Fibroblast of skin of right biceps (primary cell): ENCODE measurements around the gene CCL16.
A peak's percentile ranks its signal among the peaks of the same experiment; 100 is the strongest.

Source experiments
- DNase-seq: peaks from one replicate; pipeline ENCODE4 v3.0.0-alpha.2; 2013

The CCL16 gene

GRCh38 chr17:35934760-35935159 is 46.5 kb downstream of the CCL16 start:
- no peak for DNase-seq

DNA sequence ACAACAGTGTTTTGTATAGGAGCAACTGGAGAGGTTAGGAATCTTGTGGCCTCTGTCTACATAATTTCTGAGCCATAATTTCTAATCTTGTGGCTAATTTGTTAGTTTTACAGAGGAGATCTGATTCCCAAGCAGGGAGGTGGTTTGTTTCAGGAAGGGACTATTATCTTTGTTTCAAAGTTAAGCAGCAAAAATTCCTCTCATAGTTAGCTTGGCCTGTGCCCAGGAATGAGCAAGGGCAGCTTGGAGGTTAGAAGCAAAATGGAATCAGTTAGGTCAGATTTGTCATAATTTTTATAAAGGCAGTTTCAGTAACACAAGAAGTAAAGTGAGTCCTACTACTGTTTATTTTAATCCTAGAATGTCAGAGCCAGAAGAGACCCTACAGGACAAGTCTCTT is 48.7 kb downstream of the CCL16 start:
- peak; percentile 41 for DNase-seq

GRCh38 chr17:35931794-35932425 is 49.4 kb downstream of the CCL16 start:
- DNase-seq = peak; percentile 27

DNA sequence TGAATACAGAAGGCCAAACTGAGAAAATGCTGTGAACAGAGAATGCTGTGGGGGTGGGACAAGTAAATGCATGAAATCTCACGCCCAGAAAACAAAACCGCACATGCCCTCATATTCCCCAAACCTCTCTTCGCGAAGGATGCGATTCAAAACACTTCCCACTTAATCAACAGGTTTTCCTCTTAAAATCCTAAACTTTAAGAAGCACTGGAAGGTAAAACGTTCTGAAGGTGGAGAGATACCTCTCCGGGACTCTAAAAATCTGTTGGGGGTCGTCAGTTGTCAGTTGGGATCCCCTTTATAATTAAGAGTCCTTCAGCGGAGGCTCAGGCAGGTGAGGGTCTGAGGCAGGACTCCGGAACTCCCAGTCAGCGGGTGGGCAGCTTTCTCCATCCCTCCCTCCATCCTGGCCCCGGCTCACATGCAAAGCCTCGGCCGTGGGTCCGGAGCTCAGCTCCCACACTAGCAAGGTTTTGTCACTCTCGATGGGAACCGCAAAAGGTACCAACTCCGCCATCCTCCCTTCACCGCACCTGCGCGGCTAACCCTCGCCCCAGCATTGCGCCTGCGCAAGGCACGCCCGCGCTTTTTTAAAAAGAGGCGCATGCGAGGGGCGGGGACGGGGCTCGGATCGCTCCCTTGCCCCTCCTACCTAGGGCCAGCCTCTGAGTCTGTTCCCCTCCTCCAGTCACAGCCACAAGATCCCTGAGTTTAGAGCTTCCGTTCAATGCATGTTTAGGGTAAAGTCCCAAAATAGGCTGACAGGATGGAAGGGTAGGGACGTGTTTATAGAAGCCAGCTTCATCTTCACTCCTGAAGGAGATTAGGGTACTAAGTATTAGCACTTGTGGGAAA is 50.9 kb downstream of the CCL16 start, which contains the start of gene RDM1:
RDM1 (minus strand) TSS at position 563 of the 855 bp plus-strand sequence; CDS start at position 517, 46 bp downstream.
- peak; percentile 69 for DNase-seq

- DNase-seq = no peak
These were observed 53.6 kb downstream of the CCL16 start for GRCh38 chr17:35927714-35928113.
